ENCODE results near the gene NUDCD2.
"Not testable (repeated sequence)": the region's sequence is repeated elsewhere in the genome, so short reads cannot be mapped to it uniquely, and the experiment has no call there.

Gene NUDCD2

DNA sequence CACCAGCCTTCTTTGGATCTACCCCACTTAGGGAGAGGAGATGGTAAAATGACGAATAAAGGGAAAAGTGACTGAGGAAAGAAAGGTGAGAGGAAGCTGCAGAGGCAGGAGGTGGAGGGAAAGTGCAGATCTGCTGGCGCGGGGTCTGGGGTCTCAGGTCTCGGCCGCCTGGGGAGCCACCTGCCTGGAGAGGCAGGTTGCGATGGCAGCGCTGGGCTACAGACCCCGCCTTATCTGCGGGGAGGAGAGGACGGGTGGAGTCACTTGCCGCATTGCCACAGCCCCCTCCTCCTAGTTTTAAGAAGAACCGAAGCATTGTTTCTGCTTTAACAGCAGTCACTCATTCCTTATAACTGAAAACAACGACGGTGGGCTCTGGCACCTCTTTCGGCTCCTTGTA lies 44.2 kb downstream of the NUDCD2 start:
- FAIRE-seq: not testable (repeated sequence)

DNA sequence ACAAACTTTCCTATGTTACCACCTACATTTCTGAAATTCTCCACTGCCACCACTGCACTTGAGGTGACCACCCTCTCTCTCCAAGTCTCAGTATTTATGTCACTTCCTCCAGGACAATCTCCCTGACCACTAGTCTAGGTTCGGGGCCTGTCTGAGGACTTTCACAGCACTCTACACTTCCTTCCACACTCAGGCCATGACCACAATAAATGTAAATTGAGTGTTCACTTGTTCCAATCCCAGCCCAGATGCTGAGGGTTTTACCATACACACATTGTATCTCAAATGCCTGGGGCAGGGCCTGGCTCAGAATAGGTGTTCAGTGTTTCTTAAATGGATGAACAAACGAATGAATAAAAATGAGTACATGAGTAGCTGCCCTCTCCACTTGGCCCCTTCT lies 49.4 kb downstream of the NUDCD2 start:
- no peak for FAIRE-seq

DNA sequence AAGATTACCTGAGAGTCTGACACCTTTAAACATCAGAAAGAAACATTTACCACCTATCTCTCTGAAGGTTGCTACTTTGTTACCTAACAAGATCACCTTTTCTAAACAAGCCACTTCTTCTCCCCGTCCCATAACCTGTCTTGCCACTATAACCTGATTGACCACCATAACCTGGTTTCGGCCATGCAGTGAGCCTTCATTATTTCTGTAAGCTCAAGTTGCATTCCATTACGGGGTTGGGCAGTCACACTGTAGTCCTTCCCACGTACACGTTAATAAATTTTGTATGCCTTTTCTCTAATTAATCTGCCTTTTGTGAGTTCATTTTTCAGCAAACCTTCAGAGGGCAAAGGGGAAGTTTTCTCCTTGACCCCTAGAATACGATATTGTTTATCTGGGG lies 50.5 kb downstream of the NUDCD2 start:
- no peak for FAIRE-seq

DNA sequence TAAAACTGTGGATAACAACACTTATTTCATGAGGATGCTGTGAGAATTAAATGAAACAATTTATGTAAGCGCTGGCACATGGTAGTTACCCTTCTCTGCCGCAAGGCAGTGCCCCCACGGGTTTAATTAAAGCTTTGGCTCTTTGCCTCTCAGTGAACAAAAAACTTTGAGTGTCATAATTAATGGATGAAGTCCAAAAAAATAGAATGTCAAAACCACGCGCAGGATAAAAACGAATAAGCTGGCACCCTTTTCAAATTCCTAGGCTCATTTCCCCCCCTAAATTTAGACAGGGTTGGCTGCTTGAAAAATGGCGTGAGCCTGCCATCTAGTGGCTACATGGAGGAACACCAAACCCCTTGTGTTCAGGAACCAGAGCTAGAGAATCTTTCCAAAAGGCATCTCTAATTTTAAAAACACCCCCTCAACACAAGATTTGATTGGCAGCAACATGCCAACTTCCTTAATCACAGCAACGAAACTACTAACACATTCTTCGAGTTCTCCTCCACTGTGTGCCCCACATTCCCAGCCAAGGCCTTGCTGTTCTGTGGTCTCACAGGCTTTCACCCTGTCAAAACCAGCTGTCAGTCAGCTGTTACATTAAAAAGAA lies 51.5 kb downstream of the NUDCD2 start:
- no peak for FAIRE-seq

DNA sequence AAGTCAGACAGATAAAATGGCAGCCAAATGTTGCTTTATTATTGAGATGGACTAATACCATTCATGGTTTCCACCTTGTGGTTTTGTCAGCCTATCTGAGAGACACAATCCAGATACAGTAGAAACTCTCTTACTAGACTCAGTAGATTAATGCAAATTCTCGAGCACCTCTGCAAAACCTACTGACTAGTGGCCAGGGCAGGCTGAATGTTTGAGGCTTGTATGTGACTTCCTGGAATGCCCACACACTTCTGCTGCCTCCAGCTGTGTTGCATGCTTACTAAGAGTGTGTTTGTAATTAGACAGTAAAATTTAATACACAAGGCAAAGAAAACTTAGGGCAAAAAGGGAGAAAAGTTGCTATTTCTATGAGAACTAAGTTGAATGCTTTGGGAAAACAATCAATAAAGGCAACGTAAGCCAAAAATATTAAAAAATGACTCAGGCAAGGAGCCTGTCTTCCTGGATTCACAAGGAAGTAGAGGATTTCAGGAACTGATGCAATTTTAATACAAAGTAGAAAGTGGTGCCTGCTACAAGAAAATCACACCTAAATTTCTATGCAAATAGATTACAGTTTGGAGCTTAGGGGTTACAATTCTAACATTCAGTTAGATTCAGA lies 52.8 kb downstream of the NUDCD2 start:
- no peak for FAIRE-seq

DNA sequence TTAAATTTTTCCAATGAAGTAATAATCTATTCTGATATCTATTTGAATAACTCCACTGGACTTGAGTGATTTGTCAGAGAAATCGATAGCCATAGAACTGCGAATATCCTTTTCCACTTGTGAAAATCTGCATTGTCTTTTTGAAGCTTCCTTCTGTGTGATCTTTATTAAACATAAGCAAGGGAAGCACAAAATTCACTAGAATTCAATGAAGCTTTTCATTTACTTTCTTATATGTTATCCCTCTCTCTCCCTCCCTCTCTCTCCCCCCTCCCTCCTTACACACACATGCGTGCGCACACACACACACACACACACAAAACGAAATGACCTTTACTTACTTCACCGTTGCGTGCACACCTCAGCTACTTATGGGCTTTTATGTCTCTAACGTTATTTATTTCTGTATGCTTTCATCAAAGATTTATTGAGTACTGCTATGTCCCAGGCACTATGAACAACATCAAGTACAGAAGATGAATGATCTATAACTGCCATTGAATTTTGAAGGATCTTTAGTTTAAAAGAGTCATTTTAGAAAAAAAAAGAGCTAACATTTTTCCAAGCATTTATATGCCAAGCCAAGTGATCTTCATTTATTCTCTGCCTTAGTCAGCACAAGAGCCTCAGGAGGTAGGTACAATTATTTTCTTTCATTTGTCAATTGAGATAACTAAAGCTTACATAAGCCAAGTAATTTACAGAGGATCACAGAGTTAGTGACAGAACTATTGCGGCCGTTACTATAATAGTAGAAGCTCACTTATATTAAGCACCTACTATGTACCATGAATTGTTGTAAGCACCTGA lies 55.3 kb downstream of the NUDCD2 start:
- FAIRE-seq: no peak

DNA sequence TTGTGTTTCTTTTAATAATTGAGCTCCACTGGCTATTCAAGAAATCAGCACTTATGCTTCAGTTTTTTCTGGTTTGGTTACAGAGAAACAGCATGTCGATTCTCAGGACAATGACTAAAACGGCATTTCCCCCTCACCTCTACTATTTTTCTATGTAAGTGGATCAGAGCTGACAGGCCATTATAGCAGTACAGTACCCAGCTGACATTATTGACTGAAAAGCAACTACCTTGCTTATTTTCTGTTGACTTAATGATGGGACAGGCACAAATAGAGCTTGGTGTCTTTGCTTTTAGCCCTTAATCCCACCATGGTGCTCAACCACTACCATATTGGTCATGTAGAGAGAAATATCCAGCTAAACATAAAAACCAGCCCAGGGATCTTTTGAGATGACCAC lies 57.9 kb downstream of the NUDCD2 start:
- no peak for FAIRE-seq

DNA sequence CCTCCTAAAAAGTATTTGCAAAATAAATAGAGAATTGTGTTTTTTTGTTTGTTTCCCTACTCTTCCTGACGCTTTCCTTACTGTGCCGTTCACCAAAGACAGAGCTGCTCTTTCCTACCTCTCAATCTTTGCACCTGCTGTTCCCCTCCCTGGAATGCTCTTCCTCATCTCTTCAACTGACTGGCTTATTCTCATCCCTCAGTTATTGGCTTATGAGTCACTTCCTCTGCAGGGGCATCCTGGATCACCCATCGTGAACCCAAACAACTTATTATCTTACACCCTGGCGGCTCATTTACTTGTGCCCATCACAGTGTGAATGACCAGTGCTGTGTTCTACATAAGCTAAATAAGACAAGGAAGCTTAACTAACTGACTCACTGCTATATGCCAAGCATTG lies 58.6 kb downstream of the NUDCD2 start:
- FAIRE-seq: no peak

DNA sequence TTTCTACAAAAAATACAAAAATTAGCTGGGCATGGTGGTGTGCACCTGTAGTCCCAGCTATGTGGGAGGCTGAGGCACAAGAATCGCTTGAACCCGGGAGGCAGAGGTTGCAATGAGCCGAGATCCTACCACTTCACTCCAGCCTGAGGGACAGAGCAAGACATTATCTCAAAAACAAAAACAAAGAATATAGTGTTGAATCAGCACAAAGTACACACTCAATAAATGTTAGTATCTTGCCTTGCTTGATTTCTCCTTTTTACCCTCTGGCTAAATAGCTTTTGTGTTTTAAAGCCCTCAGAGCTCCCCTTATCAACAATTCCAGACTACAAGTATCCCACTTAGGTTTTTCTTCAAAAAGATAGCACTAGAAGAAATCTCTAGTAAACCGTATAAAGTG lies 60.0 kb downstream of the NUDCD2 start:
- FAIRE-seq: no peak

DNA sequence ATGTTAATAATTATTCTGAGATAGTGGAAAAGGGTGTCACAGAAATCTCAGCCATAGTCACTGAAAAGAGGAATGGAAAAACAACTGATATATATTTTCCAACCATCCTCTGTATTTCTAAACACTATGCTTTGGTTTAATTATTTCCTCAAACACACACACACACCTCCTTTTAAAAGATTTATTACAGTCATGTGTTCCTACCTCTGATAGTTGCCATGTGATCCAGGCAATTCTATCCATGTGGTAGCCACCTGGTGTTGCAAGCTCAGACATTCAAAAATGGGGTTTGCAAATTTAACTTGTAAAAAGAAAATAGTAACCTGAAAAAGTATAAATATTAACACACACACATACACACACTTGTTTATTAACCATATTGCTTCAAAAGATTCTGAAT lies 62.5 kb downstream of the NUDCD2 start:
- FAIRE-seq: no peak

DNA sequence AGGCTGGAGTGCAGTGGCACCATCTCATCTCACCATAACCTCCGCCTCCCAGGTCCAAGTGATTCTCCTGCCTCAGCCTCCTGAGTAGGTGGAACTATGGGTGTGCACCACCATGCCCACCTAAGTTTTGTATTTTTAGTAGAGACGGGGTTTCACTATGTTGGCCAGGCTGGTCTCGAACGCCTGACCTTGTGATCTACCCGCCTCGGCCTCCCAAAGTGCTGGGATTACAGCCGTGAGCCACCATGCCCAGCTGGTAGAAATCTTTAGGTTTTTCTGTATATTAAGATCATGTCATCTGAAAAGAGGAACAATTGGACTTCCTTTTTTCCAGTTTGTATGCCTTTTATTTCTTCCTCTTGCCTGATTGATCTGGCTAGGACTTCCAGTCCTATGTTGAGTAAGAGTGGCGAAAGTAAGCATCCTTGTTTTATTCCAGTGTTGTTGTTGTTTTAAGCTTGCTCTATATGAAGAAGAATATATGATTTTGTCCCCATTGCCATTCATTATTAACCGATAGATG lies 63.0 kb downstream of the NUDCD2 start:
- FAIRE-seq: not testable (repeated sequence)

Data from TTC549 (cell line).